Mesenchymal stem cell (in vitro differentiated cells and primary cell): ENCODE results near the gene SRPK2.
A peak's percentile ranks its signal among the peaks of the same experiment; 100 is the strongest.

Experiments used
- DNase-seq: peaks from one replicate; pipeline ENCODE4 v3.0.0-alpha.2; 2013
- H2AFZ ChIP-seq: one replicate; pipeline ENCODE4 v1.6.1; 2013; ENCODE audit warnings: low read depth, mild to moderate bottlenecking, control low read depth, inconsistent platforms, low read length, moderate library complexity
- H2AK5ac ChIP-seq: 2 replicates; pipeline ENCODE4 v1.6.1; 2013; ENCODE audit warnings: low read length, moderate library complexity, mild to moderate bottlenecking, inconsistent platforms; ENCODE audit not compliant: severe bottlenecking
- H2BK120ac ChIP-seq: one replicate; pipeline ENCODE4 v1.6.1; 2013; ENCODE audit warnings: low read depth, mild to moderate bottlenecking, inconsistent platforms, low read length, moderate library complexity
- H2BK12ac ChIP-seq, 2 experiments: one replicate each; pipeline ENCODE4 v1.6.1; 2013; ENCODE audit warnings: inconsistent platforms in 2 of 2, low read length in 2 of 2, mild to moderate bottlenecking in 2 of 2, moderate library complexity in 2 of 2, control low read depth in 1 of 2
- H2BK15ac ChIP-seq: one replicate; pipeline ENCODE4 v1.6.1; 2013; ENCODE audit warnings: mild to moderate bottlenecking, low read depth, inconsistent platforms; ENCODE audit not compliant: poor library complexity, severe bottlenecking
- H2BK5ac ChIP-seq: 2 replicates; pipeline ENCODE4 v1.6.1; 2013; ENCODE audit warnings: low read depth, mild to moderate bottlenecking, low read length, control low read depth, inconsistent platforms; ENCODE audit not compliant: poor library complexity, severe bottlenecking
- H3K14ac ChIP-seq, 2 experiments: one replicate each; pipeline ENCODE4 v1.6.1; 2013; ENCODE audit warnings: inconsistent platforms in 2 of 2, low read length in 2 of 2, control low read depth in 1 of 2, mild to moderate bottlenecking in 1 of 2, moderate library complexity in 1 of 2
- H3K18ac ChIP-seq, 2 experiments: one replicate each; pipeline ENCODE4 v1.6.1; 2013; ENCODE audit warnings: inconsistent platforms in 2 of 2, low read length in 2 of 2, control low read depth in 1 of 2, low read depth in 1 of 2, mild to moderate bottlenecking in 1 of 2
- H3K23ac ChIP-seq, 2 experiments: one replicate each; pipeline ENCODE4 v1.6.1; 2013; ENCODE audit warnings: inconsistent platforms in 2 of 2, low read length in 2 of 2, mild to moderate bottlenecking in 2 of 2, moderate library complexity in 2 of 2, control low read depth in 1 of 2
- H3K27ac ChIP-seq: 2 replicates; pipeline ENCODE4 v1.5.1; 2013; ENCODE audit warnings: mild to moderate bottlenecking, moderate library complexity, low read length, control low read depth, inconsistent platforms; ENCODE audit not compliant: poor library complexity, severe bottlenecking
- H3K27me3 ChIP-seq, 2 experiments: 2 replicates each; pipeline versions ENCODE4 v1.6.1 to v1.7.0; 2013; ENCODE audit warnings: low read length in 2 of 2, mild to moderate bottlenecking in 2 of 2, moderate library complexity in 2 of 2, control low read depth in 1 of 2, inconsistent platforms in 1 of 2; ENCODE audit not compliant: control insufficient read depth in 1 of 2, insufficient read depth in 1 of 2
- H3K36me3 ChIP-seq, 2 experiments: 2 replicates each; pipeline versions ENCODE4 v1.6.1 to v1.7.0; 2013; ENCODE audit warnings: low read length in 2 of 2, control low read depth in 1 of 2, inconsistent platforms in 1 of 2, low read depth in 1 of 2, mild to moderate bottlenecking in 1 of 2; ENCODE audit not compliant: insufficient read depth in 2 of 2, control insufficient read depth in 1 of 2
- H3K4ac ChIP-seq, 2 experiments: one replicate each; pipeline ENCODE4 v1.6.1; 2013; ENCODE audit warnings: inconsistent platforms in 2 of 2, low read length in 2 of 2, mild to moderate bottlenecking in 2 of 2, moderate library complexity in 2 of 2, control low read depth in 1 of 2, low read depth in 1 of 2
- H3K4me1 ChIP-seq: 2 replicates; pipeline ENCODE4 v1.6.1; 2013; ENCODE audit warnings: low read depth, low read length, control low read depth; ENCODE audit not compliant: control insufficient read depth, insufficient read depth
- H3K4me2 ChIP-seq: 2 replicates; pipeline ENCODE4 v1.6.1; 2013; ENCODE audit warnings: low read length, mild to moderate bottlenecking, inconsistent platforms; ENCODE audit not compliant: poor library complexity, severe bottlenecking
- H3K4me3 ChIP-seq, 2 experiments: 2 replicates each; pipeline versions ENCODE4 v1.5.1 to v1.7.0; 2013; ENCODE audit warnings: low read length in 2 of 2, mild to moderate bottlenecking in 2 of 2, control low read depth in 1 of 2, low read depth in 1 of 2; ENCODE audit not compliant: insufficient read depth in 1 of 2
- H3K79me1 ChIP-seq: replicated peaks from 2 replicates; pipeline ENCODE4 v1.6.1; 2013; ENCODE audit warnings: mild to moderate bottlenecking, control low read depth, low read length, inconsistent platforms; ENCODE audit not compliant: poor library complexity, severe bottlenecking
- H3K9ac ChIP-seq: 2 replicates; pipeline ENCODE4 v1.7.0; 2013; ENCODE audit warnings: mild to moderate bottlenecking, low read length, moderate library complexity
- H3K9me3 ChIP-seq: 2 replicates; pipeline ENCODE4 v1.7.0; 2013; ENCODE audit warnings: mild to moderate bottlenecking, low read length; ENCODE audit not compliant: control insufficient read depth
- H4K8ac ChIP-seq: one replicate; pipeline ENCODE4 v1.6.1; 2013; ENCODE audit warnings: inconsistent platforms, mild to moderate bottlenecking, low read length, moderate library complexity
- H4K91ac ChIP-seq: one replicate; pipeline ENCODE4 v1.6.1; 2013; ENCODE audit warnings: mild to moderate bottlenecking, low read length, inconsistent platforms
- WGBS: methylation state at CpG from one replicate; pipeline ENCODE4 v1.1.7; 2013; ENCODE audit warnings: mixed read lengths; 5-methylcytosine and 5-hydroxymethylcytosine counted together

The SRPK2 gene

DNA sequence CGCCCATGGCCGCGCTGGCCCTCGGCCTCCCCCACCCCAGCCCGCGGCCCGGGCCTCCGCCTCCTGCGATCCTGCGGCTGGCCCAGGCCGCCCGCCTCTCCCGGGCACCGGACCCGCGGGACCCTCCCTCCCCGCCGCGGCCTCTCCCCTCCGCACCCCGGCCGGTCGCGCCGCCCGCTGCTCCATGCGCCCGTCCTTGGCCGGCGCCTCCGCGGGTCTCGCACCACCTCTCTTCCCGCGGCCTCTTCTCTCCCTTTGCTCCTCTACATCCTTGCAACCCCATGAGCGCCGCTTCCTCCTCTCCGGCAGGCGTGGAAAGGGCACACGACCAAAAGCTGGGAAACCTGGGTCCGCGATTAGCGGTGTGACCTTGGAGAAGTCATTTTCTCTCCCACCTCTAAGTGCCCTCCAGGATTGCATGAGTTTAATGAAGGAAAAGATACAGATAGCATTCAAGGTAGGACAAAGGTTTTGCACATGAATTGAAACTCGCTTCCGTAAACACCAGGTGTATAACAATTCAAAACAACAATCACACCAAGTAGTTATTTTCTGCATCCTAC, 448 bp upstream of the SRPK2 start:
- H3K9ac ChIP-seq: peak overlapping the region; percentile 71
- peak overlapping the region; percentile 33 for H3K4me2 ChIP-seq
- peak overlapping the region; percentile 48 for H2AFZ ChIP-seq
- peak overlapping the region; percentile 77 to 79 for H3K4me3 ChIP-seq
- peaks cover 3% of the 10 kb centered on the region for H3K79me1 ChIP-seq
- H3K36me3 ChIP-seq: peaks cover 5% of the 10 kb centered on the region in 2 experiments
- no peak overlapping the region for H2AK5ac ChIP-seq
- no peaks in the 10 kb centered on the region for H3K4me1 ChIP-seq
- H2BK15ac ChIP-seq: no peak overlapping the region
- H3K4ac ChIP-seq: no peak overlapping the region
- no peak overlapping the region for H3K27ac ChIP-seq
- H2BK120ac ChIP-seq: peak overlapping the region; percentile 64
- no peaks in the 10 kb centered on the region for H3K9me3 ChIP-seq
- DNase-seq: peak; percentile 66
- H3K27me3 ChIP-seq: no peaks in the 10 kb centered on the region
- H2BK5ac ChIP-seq: no peak overlapping the region
- H2BK12ac ChIP-seq: no peak overlapping the region
- no peak overlapping the region for H4K8ac ChIP-seq
- no peak overlapping the region for H3K14ac ChIP-seq
- H3K18ac ChIP-seq: peak overlapping the region in 1 of 2 experiments; percentile 1
- no peak overlapping the region for H3K23ac ChIP-seq
- WGBS: 6% methylated on average over 40 of the region's 45 CpGs
- H4K91ac ChIP-seq: no peak overlapping the region

DNA sequence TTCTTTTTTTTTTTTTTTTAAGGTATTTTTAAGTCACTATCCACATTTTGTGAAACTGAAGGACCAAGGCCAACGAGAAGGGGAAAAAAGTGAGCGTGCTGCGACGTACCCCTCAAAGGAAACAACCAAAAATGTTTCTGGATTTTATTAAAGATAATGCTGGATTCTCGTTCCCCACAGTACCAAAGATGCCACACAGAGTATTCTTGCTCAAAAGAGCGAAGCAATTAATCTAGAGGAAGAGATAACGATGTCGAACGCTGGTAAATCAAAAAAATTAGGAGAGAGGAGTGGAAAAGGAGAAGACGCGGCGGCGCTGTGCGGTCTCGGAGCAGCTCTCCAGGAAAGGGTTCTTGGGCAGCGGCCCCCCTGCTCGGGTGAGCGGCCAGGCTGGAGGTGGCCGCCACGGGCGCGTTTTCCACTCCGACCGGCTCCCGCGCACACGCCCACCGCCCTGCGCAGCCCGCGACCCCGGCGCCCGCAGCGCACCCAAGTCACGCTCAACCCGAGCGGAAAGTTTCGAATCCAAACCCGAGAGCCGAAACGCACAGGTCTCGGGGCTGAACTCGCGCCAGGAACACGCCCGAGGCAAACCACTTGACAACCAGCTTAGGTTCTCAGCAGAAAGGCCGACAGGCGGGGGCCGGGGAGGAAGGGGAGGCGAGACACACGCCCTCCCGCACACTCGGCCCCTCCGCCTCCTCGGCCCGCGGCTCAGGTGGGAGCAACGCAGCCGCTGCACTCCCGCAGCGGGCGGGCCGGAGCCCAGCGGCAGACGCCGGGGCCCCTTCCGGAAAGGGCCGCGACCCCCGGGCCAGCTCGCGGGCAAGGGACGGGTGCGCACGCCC, 989 bp downstream of the SRPK2 start:
- no peak overlapping the region for H2BK5ac ChIP-seq
- peak overlapping the region; percentile 98 for H3K4me2 ChIP-seq
- H2AFZ ChIP-seq: peak overlapping the region; percentile 54
- H3K18ac ChIP-seq: peak overlapping the region; percentile 62 to 70
- no peak overlapping the region for H4K91ac ChIP-seq
- H2BK120ac ChIP-seq: no peak overlapping the region
- H3K14ac ChIP-seq: peak overlapping the region in 1 of 2 experiments; percentile 35
- peak overlapping the region in 1 of 2 experiments; percentile 63 for H2BK12ac ChIP-seq
- peak overlapping the region; percentile 89 to 95 for H3K4me3 ChIP-seq
- H3K27me3 ChIP-seq: no peaks in the 10 kb centered on the region
- H3K79me1 ChIP-seq: peaks cover 3% of the 10 kb centered on the region
- H3K27ac ChIP-seq: no peak overlapping the region
- no peaks in the 10 kb centered on the region for H3K4me1 ChIP-seq
- 2% methylated on average over 47 of the region's 76 CpGs for WGBS
- peak; percentile 69 for DNase-seq
- H3K4ac ChIP-seq: peak overlapping the region in 1 of 2 experiments; percentile 4
- peak overlapping the region; percentile 86 for H3K9ac ChIP-seq
- peaks cover 5% of the 10 kb centered on the region in 2 experiments for H3K36me3 ChIP-seq
- no peak overlapping the region for H2BK15ac ChIP-seq
- H4K8ac ChIP-seq: no peak overlapping the region
- H3K9me3 ChIP-seq: no peaks in the 10 kb centered on the region
- peak overlapping the region in 1 of 2 experiments; percentile 23 for H3K23ac ChIP-seq
- H2AK5ac ChIP-seq: no peak overlapping the region

DNA sequence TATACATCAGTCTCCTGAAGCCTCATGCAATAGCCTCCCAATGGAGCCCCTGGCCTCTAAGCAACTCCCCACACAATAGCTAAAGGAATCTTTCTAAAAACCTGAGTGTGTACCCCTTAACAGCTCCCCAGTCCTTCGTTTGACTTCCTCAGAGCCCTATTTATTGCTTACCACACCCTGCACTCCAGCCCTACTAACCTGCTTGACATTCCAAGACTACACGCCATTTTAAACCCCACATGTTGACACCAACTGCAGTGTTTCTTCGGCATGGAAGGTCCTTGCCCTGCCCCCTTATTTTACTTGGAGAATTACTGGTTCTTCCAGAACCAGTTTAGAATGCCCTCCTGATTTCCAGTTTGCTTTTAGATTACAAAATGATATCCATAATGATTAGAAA, 10.8 kb downstream of the SRPK2 start:
- no peak overlapping the region for H3K14ac ChIP-seq
- 94% methylated on average over 3 of the region's 3 CpGs for WGBS
- H3K23ac ChIP-seq: no peak overlapping the region
- H3K27ac ChIP-seq: no peak overlapping the region
- H2BK12ac ChIP-seq: no peak overlapping the region
- H3K4me1 ChIP-seq: no peaks in the 10 kb centered on the region
- H3K9ac ChIP-seq: no peak overlapping the region
- no peak overlapping the region for H2AK5ac ChIP-seq
- H3K79me1 ChIP-seq: peaks cover 15% of the 10 kb centered on the region
- H2BK5ac ChIP-seq: no peak overlapping the region
- no peaks in the 10 kb centered on the region for H3K9me3 ChIP-seq
- no peaks in the 10 kb centered on the region for H3K36me3 ChIP-seq
- H3K4me2 ChIP-seq: no peak overlapping the region
- H4K91ac ChIP-seq: no peak overlapping the region
- no peak overlapping the region for H3K4ac ChIP-seq
- no peak overlapping the region for H3K4me3 ChIP-seq
- H2BK15ac ChIP-seq: no peak overlapping the region
- no peak overlapping the region for H2AFZ ChIP-seq
- no peak overlapping the region for H3K18ac ChIP-seq
- no peaks in the 10 kb centered on the region for H3K27me3 ChIP-seq
- no peak overlapping the region for H2BK120ac ChIP-seq
- no peak for DNase-seq
- H4K8ac ChIP-seq: no peak overlapping the region

DNA sequence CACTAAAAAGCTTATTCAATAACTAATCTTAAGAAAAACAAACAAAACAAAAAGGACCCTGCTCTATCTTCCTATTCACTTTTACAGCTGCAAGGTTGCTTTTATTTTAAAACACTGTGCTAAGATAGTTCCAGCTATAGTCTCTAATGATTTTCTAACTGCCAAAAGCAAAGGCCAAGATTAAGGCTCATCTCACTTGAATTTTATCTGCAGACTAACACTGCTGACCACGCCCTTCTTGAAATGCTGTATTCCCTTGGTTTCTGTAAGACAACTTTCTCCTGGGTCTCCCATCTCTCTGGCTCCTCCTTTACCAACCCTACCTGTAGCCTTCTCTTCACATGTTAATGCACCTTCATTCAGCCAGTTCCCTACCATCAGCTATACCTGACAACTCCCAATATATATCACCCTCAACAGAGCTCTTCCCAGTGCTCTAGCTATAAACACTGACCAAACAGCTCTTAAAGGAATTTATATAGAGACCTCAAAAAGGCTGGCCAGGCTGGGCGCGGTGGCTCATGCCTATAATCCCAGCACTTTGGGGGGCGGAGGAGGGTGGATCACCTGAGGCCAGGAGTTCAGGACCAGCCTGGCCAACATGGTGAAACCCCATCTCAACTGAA, 11.7 kb downstream of the SRPK2 start:
- no peaks in the 10 kb centered on the region for H3K36me3 ChIP-seq
- no peak overlapping the region for H3K14ac ChIP-seq
- H3K9me3 ChIP-seq: no peaks in the 10 kb centered on the region
- no peaks in the 10 kb centered on the region for H3K27me3 ChIP-seq
- no peak overlapping the region for H3K9ac ChIP-seq
- H3K4me1 ChIP-seq: no peaks in the 10 kb centered on the region
- H4K8ac ChIP-seq: no peak overlapping the region
- no peak overlapping the region for H2AFZ ChIP-seq
- H3K23ac ChIP-seq: no peak overlapping the region
- no peak overlapping the region for H3K18ac ChIP-seq
- H3K4ac ChIP-seq: no peak overlapping the region
- no peak overlapping the region for H2BK5ac ChIP-seq
- H3K79me1 ChIP-seq: peaks cover 15% of the 10 kb centered on the region
- no peak overlapping the region for H3K4me3 ChIP-seq
- 56% methylated on average over 3 of the region's 4 CpGs for WGBS
- no peak overlapping the region for H2BK120ac ChIP-seq
- H2BK15ac ChIP-seq: no peak overlapping the region
- H3K27ac ChIP-seq: no peak overlapping the region
- no peak overlapping the region for H4K91ac ChIP-seq
- no peak for DNase-seq
- no peak overlapping the region for H2BK12ac ChIP-seq
- H2AK5ac ChIP-seq: no peak overlapping the region
- H3K4me2 ChIP-seq: no peak overlapping the region
